ENCODE measurements around the gene SERPINB12.

Gene SERPINB12

DNA sequence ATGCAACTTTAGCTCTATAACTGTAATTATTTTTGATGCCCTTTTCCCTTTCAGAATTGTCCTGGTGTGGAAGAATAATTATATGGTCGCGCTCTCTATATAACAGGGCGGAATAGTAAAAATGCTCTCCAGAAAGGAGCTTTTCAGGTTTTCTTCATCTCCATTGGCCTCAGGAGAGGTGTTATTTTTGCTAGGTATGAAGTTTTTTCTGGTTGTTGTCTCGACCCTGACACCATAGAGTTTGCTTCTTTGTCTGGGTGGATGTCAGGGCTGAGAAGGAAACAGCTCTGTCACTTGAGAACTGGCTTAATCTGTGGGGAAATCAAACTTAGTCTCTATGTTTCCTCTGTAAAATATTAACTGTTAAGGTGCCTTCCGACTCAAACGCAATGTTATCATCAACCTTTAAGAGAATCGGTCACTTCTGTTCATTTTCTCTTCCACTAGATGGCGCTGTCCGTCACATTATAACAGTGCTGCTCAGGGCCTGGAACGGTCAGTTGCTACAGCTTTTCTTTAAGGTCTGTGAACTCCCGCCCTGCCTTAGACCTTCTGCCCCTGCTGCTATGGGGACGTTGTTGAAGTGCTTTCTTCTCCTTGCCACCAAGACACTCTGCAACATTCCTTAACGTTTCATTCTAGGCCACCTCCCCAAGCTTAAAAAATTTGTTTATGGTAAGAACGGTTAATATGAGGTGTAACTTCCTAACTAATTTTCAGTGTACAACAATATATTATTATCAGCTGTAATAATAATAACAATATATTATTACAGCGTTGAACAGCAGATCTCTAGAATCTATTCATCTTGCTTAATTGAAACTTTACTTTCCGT is 23.8 kb upstream of the SERPINB12 start:
- Histone ChIP-seq H3K9me3 (no peaks in the 10 kb centered on the region), H3K27ac (no peak overlapping the region), H3K9ac (no peak overlapping the region), H4K20me1 (no peaks in the 10 kb centered on the region), H3K27me3 (no peaks in the 10 kb centered on the region), H3K4me2 (no peak overlapping the region), H3K4me1 (no peaks in the 10 kb centered on the region), H3K36me3 (no peaks in the 10 kb centered on the region), H3K4me3 (no peak overlapping the region)
- no peak for TF ChIP-seq Cebpa-rat (IDR thresholded peaks at IDR 0.05)

DNA sequence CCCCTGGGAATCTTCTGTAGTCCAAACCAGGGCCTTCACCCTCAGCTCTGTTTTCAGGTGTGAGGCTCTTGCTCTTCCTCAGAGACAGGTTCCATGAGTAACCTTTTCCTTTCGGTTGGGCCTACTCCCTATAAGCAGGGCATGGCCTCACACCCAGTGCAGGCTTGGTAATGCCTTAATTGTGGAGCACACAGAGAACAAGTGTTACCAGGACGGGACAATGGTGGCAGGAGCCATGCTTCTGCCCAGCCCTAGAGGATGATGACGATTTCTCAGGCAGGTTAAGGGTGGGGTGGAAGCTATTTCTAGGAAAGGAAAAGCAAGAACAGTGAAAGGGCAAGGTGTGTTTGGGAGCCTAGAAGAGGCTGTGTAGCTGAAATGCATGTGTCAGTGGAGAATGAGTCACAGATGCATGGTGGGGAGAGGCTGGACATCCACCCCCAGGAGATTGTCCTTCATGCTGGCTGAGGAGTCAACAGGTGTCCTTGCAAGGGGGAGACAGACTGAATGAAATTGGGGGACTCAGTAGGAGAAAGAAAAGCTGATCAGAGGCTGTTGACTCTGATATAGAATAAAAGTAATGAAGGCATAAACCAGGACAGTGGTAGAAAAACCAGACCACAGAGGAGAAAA is 22.0 kb upstream of the SERPINB12 start:
- no peaks in the 10 kb centered on the region for H3K36me3 ChIP-seq
- H3K4me3 ChIP-seq: no peak overlapping the region
- H3K27ac ChIP-seq: no peak overlapping the region
- TF ChIP-seq Cebpa-rat (IDR thresholded peaks at IDR 0.05): no peak
- no peaks in the 10 kb centered on the region for H3K9me3 ChIP-seq
- no peak overlapping the region for H3K4me2 ChIP-seq
- no peaks in the 10 kb centered on the region for H3K4me1 ChIP-seq
- H3K27me3 ChIP-seq: no peaks in the 10 kb centered on the region
- H4K20me1 ChIP-seq: no peaks in the 10 kb centered on the region
- H3K9ac ChIP-seq: no peak overlapping the region

DNA sequence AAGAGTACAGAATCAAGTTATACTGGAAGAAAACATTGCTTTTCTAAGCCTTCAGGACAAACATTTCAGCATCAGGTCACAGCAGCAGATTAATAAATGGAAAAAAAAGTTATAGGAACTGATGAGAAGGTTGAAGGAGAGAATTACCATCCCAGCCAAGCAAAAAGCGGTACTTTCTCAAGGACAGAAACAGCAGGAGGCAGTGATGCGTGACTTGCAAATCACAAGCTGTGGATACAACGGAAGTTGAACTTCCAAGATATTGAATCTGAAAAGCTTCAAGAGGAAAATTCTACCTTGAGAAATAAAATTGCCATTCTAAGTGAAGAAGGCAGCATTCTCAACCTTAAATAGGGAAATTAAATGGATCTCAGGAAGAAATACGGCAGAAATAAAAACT is 18.5 kb upstream of the SERPINB12 start:
- Histone ChIP-seq H3K4me2 (no peak overlapping the region), H3K9ac (no peak overlapping the region), H3K4me1 (no peaks in the 10 kb centered on the region), H3K27me3 (no peaks in the 10 kb centered on the region), H3K9me3 (peaks cover 9% of the 10 kb centered on the region; the same call in 1 of the 2 replicates), H4K20me1 (no peaks in the 10 kb centered on the region), H3K27ac (no peak overlapping the region), H3K4me3 (no peak overlapping the region), H3K36me3 (no peaks in the 10 kb centered on the region)
- TF ChIP-seq Cebpa-rat (IDR thresholded peaks at IDR 0.05): no peak

DNA sequence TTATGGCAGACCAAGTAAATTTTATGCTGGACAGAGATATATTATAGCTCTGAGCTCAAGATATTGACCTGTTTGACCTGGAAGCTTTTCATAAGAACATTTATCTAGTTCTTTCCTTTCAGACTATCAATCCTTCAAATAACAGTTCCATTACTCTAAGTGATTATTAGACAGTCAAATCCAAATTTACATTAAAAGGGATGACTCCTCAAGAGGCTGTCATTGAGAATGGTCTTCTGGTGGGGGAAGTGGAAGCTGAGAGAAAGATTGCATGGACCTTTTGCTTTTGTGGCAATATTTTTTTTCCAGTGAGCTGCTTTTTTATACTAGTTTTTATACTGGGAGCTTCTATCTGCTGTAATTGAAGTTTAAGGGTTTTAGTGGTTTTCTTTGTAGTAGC is 14.9 kb upstream of the SERPINB12 start:
- no peak overlapping the region for H3K4me2 ChIP-seq
- peaks cover 9% of the 10 kb centered on the region; the same call in 1 of the 2 replicates for H3K9me3 ChIP-seq
- no peaks in the 10 kb centered on the region for H3K27me3 ChIP-seq
- no peaks in the 10 kb centered on the region for H4K20me1 ChIP-seq
- H3K4me3 ChIP-seq: no peak overlapping the region
- no peak overlapping the region for H3K9ac ChIP-seq
- no peaks in the 10 kb centered on the region for H3K4me1 ChIP-seq
- H3K27ac ChIP-seq: no peak overlapping the region
- no peak for TF ChIP-seq Cebpa-rat (IDR thresholded peaks at IDR 0.05)
- no peaks in the 10 kb centered on the region for H3K36me3 ChIP-seq

DNA sequence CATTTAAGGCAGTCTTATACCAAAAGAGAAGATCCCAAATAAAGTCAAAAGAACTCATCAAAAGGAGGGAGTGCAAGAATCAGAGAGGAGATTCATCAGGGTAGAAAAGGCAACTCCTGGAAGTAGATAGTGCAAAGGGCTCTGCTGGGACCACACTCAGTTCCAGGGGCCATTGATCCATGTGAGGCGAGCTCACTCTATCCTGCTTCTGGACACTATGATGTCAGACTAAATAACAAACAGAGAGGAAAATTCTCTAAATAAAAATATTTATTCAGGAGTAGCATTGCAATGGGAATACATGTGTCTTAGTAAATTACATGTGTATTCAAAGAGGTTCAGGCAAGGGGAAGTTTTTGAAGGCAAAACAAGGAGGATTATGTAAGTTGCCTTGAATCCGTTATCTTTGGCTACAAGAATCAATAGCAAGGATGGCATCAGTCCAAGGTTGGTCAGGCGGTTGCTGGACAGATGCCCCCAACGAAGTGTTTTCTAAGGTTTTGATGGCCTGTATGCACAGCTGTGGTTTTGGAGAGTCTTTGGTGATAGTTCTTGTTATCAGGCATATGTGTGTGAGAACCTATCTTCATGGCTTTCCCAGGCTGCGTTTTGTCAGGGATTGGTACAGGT is 13.2 kb upstream of the SERPINB12 start:
- no peak for TF ChIP-seq Cebpa-rat (IDR thresholded peaks at IDR 0.05)
- Histone ChIP-seq H3K27ac (no peak overlapping the region), H3K9me3 (peaks cover 9% of the 10 kb centered on the region; the same call in 1 of the 2 replicates), H3K4me2 (no peak overlapping the region), H3K9ac (no peak overlapping the region), H3K4me1 (no peaks in the 10 kb centered on the region), H4K20me1 (no peaks in the 10 kb centered on the region), H3K4me3 (no peak overlapping the region), H3K36me3 (no peaks in the 10 kb centered on the region), H3K27me3 (no peaks in the 10 kb centered on the region)

DNA sequence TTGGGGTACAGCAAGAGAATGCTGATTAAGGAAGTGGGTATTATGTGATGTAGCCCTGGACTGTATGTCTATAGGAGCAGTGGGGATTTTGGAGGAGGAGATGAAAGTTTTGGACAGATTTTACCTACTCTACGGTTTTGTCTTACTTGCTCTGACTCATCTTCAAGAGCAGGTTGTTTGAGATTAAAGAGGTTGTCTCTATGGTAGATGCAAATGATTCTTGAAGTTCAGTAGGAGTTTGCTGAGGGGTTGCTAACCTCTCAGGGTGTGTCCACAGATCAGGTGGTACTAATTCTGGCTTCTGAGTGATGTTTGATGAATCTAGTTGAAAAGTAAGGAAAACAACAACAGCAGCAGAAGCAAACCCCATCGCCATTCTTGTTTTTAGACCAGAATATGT is 9.7 kb upstream of the SERPINB12 start:
- Histone ChIP-seq H4K20me1 (no peaks in the 10 kb centered on the region), H3K4me1 (no peaks in the 10 kb centered on the region), H3K4me2 (no peak overlapping the region), H3K4me3 (no peak overlapping the region), H3K27ac (no peak overlapping the region), H3K9me3 (peaks cover 5% of the 10 kb centered on the region; the same call in 1 of the 2 replicates), H3K27me3 (no peaks in the 10 kb centered on the region), H3K36me3 (no peaks in the 10 kb centered on the region), H3K9ac (no peak overlapping the region)
- no peak for TF ChIP-seq Cebpa-rat (IDR thresholded peaks at IDR 0.05)

DNA sequence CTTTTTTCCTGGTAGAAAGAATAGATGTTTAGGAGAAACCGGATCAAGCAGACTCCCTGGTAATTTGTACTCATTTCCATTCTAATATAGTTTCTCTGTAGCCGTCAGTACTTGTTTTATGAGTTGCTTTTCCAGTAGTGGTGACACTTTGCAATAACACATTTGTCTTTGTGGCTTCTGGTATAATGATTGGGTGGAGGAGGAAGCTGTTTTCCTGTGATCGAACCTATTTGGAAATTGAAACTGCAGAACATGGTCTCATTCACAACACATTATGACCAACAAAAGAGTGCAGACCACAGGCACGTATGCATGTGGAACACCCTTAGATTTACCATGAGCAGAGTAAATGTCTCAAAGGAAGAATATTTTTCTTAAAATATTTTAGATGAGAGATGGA is 7.6 kb upstream of the SERPINB12 start:
- no peaks in the 10 kb centered on the region for H3K36me3 ChIP-seq
- H3K9ac ChIP-seq: no peak overlapping the region
- no peaks in the 10 kb centered on the region for H3K4me1 ChIP-seq
- no peaks in the 10 kb centered on the region for H4K20me1 ChIP-seq
- H3K4me2 ChIP-seq: no peak overlapping the region
- no peak for TF ChIP-seq Cebpa-rat (IDR thresholded peaks at IDR 0.05)
- no peaks in the 10 kb centered on the region for H3K27me3 ChIP-seq
- no peak overlapping the region for H3K4me3 ChIP-seq
- no peak overlapping the region for H3K27ac ChIP-seq
- no peaks in the 10 kb centered on the region for H3K9me3 ChIP-seq

DNA sequence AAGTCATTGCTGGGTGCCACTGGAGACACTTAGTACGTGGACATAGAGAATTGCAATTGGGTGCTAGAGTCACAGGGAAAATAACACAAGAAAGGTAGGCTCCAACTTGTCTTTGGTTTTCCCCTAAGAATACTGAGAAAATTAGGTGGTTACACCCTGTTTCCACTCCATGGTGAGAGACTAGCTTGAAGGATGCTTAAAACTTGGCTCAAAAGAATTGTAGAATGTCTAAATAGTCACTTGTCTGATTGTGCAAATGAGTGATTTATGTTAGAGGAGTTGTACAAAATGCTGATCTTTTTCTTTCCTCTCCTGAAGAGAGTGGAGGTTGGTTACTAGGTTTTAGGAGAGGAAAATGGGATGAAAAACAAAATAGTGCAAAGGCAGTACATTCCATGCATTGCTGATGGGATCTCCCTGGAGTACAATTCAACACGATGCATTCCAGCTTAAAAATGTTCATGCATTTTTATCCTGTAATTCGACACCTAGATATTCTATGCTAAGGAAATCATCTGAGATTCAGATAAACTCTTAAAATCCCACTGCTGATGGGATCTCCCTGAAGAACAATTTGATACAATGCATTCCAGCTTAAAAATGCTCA is 2.2 kb upstream of the SERPINB12 start:
- no peak overlapping the region for H3K4me3 ChIP-seq
- TF ChIP-seq Cebpa-rat (IDR thresholded peaks at IDR 0.05): no peak
- H3K36me3 ChIP-seq: no peaks in the 10 kb centered on the region
- H3K4me1 ChIP-seq: no peaks in the 10 kb centered on the region
- no peaks in the 10 kb centered on the region for H3K9me3 ChIP-seq
- H3K9ac ChIP-seq: no peak overlapping the region
- no peaks in the 10 kb centered on the region for H4K20me1 ChIP-seq
- H3K4me2 ChIP-seq: no peak overlapping the region
- no peaks in the 10 kb centered on the region for H3K27me3 ChIP-seq
- H3K27ac ChIP-seq: no peak overlapping the region

DNA sequence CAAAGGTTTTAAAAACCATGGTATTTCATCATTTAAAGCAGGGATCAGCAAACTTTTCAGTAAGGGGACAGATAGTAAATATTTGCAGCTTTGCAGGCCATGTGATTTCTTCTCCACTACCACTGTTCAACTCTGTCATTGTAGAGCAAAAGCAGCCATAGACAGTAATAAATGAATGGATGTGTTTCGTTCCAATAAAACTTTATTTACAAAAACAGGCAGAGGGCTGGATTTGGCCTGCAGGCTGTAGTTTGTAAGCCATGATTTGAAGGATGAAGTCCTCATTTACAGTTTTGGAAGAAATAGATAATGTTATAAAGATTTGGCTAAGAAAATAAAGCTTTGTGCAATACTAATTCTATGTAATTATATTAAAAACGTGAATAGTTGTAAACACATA is 1.8 kb downstream of the SERPINB12 start:
- Histone ChIP-seq H3K9me3 (no peaks in the 10 kb centered on the region), H3K27me3 (no peaks in the 10 kb centered on the region), H3K4me3 (no peak overlapping the region), H3K27ac (no peak overlapping the region), H3K4me2 (no peak overlapping the region), H4K20me1 (no peaks in the 10 kb centered on the region), H3K9ac (no peak overlapping the region), H3K4me1 (no peaks in the 10 kb centered on the region), H3K36me3 (no peaks in the 10 kb centered on the region)
- no peak for TF ChIP-seq Cebpa-rat (IDR thresholded peaks at IDR 0.05)

DNA sequence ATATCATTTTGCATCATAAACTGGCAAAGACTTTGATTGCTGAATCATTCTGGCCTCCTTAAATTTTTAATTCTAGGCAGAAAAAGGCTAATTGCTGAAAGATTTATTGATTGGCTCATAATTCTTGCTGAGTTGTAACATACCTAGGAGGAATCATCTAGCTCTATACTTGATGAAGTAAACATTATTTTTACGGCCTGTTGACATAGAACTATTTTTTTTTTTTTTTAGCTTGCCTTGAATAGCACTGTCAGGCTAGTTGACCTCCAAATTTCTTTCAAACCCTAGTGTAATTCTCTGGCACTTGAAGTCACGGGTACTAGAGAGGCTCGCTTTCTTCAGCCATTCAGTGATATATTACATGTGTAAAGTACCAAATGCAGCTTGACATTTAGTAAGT is 2.8 kb downstream of the SERPINB12 start:
- H3K27me3 ChIP-seq: no peaks in the 10 kb centered on the region
- H3K4me1 ChIP-seq: no peaks in the 10 kb centered on the region
- H3K36me3 ChIP-seq: no peaks in the 10 kb centered on the region
- no peak overlapping the region for H3K9ac ChIP-seq
- H3K9me3 ChIP-seq: no peaks in the 10 kb centered on the region
- no peak overlapping the region for H3K27ac ChIP-seq
- H3K4me2 ChIP-seq: no peak overlapping the region
- TF ChIP-seq Cebpa-rat (IDR thresholded peaks at IDR 0.05): no peak
- no peaks in the 10 kb centered on the region for H4K20me1 ChIP-seq
- no peak overlapping the region for H3K4me3 ChIP-seq
